GM21515 (cell line): ENCODE data around the gene GNAI3.
A peak's percentile ranks its signal among the peaks of the same experiment; 100 is the strongest.

Experiments
- ATAC-seq: cut with Tn5 transposase; IDR thresholded peaks from one replicate; pipeline ENCODE4 v1.9.1; 2021; ENCODE audit not compliant: unreplicated experiment

The GNAI3 gene

GRCh38 chr1:109634771-109635750, 86.6 kb downstream of the GNAI3 start:
- ATAC-seq, result no peak

- ATAC-seq, result no peak
Observed at GRCh38 chr1:109635862-109636200, 87.4 kb downstream of the GNAI3 start.

GRCh38 chr1:109636201-109636952, 88.0 kb downstream of the GNAI3 start:
- ATAC-seq, result no peak

- ATAC-seq, result no peak
Observed at GRCh38 chr1:109637446-109637845, 89.0 kb downstream of the GNAI3 start.

GRCh38 chr1:109639063-109639840, 90.8 kb downstream of the GNAI3 start:
- no peak for ATAC-seq

- no peak for ATAC-seq
Observed at GRCh38 chr1:109639841-109640184, 91.4 kb downstream of the GNAI3 start.

- no peak for ATAC-seq
Observed at GRCh38 chr1:109640285-109640865, 92.0 kb downstream of the GNAI3 start.

GRCh38 chr1:109641078-109641740, 92.8 kb downstream of the GNAI3 start:
- no peak for ATAC-seq

GRCh38 chr1:109641861-109642260, 93.4 kb downstream of the GNAI3 start:
- no peak for ATAC-seq

- ATAC-seq, result no peak
Observed at GRCh38 chr1:109642626-109643025, 94.2 kb downstream of the GNAI3 start.

GRCh38 chr1:109643385-109644230, 95.2 kb downstream of the GNAI3 start:
- peak; percentile 77 for ATAC-seq

- ATAC-seq, result no peak
Observed at GRCh38 chr1:109644670-109645069, 96.3 kb downstream of the GNAI3 start.

- no peak for ATAC-seq
Observed at GRCh38 chr1:109649491-109649914, 101.1 kb downstream of the GNAI3 start.

- no peak for ATAC-seq
Observed at GRCh38 chr1:109650609-109651008, 102.2 kb downstream of the GNAI3 start.

GRCh38 chr1:109652402-109652801, 104.0 kb downstream of the GNAI3 start:
- no peak for ATAC-seq

- ATAC-seq, result no peak
Observed at GRCh38 chr1:109653306-109653705, 104.9 kb downstream of the GNAI3 start.

GRCh38 chr1:109654519-109654918, 106.1 kb downstream of the GNAI3 start:
- ATAC-seq, result no peak

GRCh38 chr1:109655615-109656519, 107.5 kb downstream of the GNAI3 start, which contains the start of gene GSTM4:
Gene GSTM4 (plus strand): TSS chr1:109656099. CDS start chr1:109656390, 291 bp downstream.
- ATAC-seq, result peak; percentile 96
